B cell (primary cell): ENCODE data around the gene GSTM3. TPM values are rescaled to one million over a fixed set of nuclear protein-coding genes. Genes with fewer than 3 reads are reported as not detected.
"Not testable (repeated sequence)": the region's sequence is repeated elsewhere in the genome, so short reads cannot be mapped to it uniquely, and the experiment has no call there.

ENCODE experiments used
- ATAC-seq: fragments of 200-7000 bp; cut with Tn5 transposase; one replicate; pipeline ENCODE4 v1.10.0; 2021; ENCODE audit warnings: low read depth, mild to moderate bottlenecking, moderate number of reproducible peaks, moderate library complexity
- CTCF ChIA-PET: fragments of 350-600 bp; sonication (Branson Sonifier 250); formaldehyde crosslinking; loops from one replicate; lab custom pipeline; 2021; ENCODE audit warnings: antibody characterized with exemption, inconsistent platforms; lab: Charles Lee
- POLR2A ChIA-PET: fragments of 350-600 bp; sonication (Branson Sonifier 250); formaldehyde crosslinking; loops from one replicate; lab custom pipeline; 2021; ENCODE audit warnings: antibody characterized with exemption; lab: Charles Lee
- DNase-seq: peaks from one replicate; pipeline ENCODE4 v3.0.0; 2013
- H2AFZ ChIP-seq: 2 replicates; pipeline ENCODE4 v1.6.1; 2012; ENCODE audit warnings: mild to moderate bottlenecking, low read depth, low read length; ENCODE audit not compliant: insufficient read depth, poor library complexity, severe bottlenecking
- H3K27ac ChIP-seq, 2 donors: 1 replicate in 1 of 2; 2 replicates in 1 of 2; pipeline ENCODE4 v1.5.1; 2012 to 2013; ENCODE audit warnings: low read length in 2 of 2, mild to moderate bottlenecking in 2 of 2, moderate library complexity in 1 of 2
- H3K27me3 ChIP-seq, 4 experiments: fragments of 200-600 bp in 1 of 4; sonication (generic) in 1 of 4; replicated peaks in 1 of 4; 1 replicate in 2 of 4; 2 replicates in 2 of 4; pipeline versions ENCODE4 v1.6.1 to v1.7.0; 2013 to 2016; ENCODE audit warnings: low read length in 3 of 4, mild to moderate bottlenecking in 2 of 4, mixed read lengths in 1 of 4, moderate library complexity in 1 of 4; ENCODE audit not compliant: insufficient read depth in 4 of 4, control insufficient read depth in 3 of 4; ENCODE audit errors: control extremely low read depth in 1 of 4
- H3K36me3 ChIP-seq, 2 experiments: replicated peaks in 1 of 2; 1 replicate in 1 of 2; 2 replicates in 1 of 2; pipeline versions ENCODE4 v1.6.1 to v1.7.1; 2013; ENCODE audit warnings: low read length in 1 of 2; ENCODE audit not compliant: insufficient read depth in 2 of 2, control insufficient read depth in 1 of 2; ENCODE audit errors: control extremely low read depth in 1 of 2, extremely low read depth in 1 of 2
- H3K4me1 ChIP-seq, 2 donors: fragments of 200-600 bp in 1 of 2; sonication (generic) in 1 of 2; 1 replicate in 1 of 2; 2 replicates in 1 of 2; pipeline versions ENCODE4 v1.5.1 to v1.6.1; 2013 to 2017; ENCODE audit warnings: low read length in 2 of 2; ENCODE audit not compliant: control insufficient read depth in 2 of 2, insufficient read depth in 2 of 2
- H3K4me2 ChIP-seq: replicated peaks from 2 replicates; pipeline ENCODE3; 2012; ENCODE audit warnings: mild to moderate bottlenecking, low read depth, low read length; ENCODE audit not compliant: poor library complexity, severe bottlenecking
- H3K4me3 ChIP-seq, 5 experiments: fragments of 200-600 bp in 1 of 5; sonication (generic) in 1 of 5; 1 replicate in 3 of 5; 2 replicates in 2 of 5; pipeline versions ENCODE4 v1.5.1 to v1.7.0; 2011 to 2016; ENCODE audit warnings: low read length in 4 of 5, mild to moderate bottlenecking in 4 of 5, low read depth in 2 of 5, control low read depth in 1 of 5, moderate library complexity in 1 of 5; ENCODE audit not compliant: insufficient read depth in 1 of 5; ENCODE audit errors: control extremely low read depth in 1 of 5, extremely low read depth in 1 of 5
- H3K79me2 ChIP-seq: fragments of 200-600 bp; sonication (generic); one replicate; pipeline ENCODE4 v1.6.0; 2016; ENCODE audit warnings: low read length; ENCODE audit not compliant: control insufficient read depth, insufficient read depth
- H3K9ac ChIP-seq: fragments of 200-600 bp; sonication (generic); 2 replicates; pipeline ENCODE4 v1.6.1; 2017; ENCODE audit warnings: mild to moderate bottlenecking, low read length, moderate library complexity
- H3K9me3 ChIP-seq, 3 donors: one replicate each; pipeline versions ENCODE4 v1.6.1 to v1.7.1; 2013; ENCODE audit warnings: low read length in 2 of 3; ENCODE audit not compliant: control insufficient read depth in 2 of 3, insufficient read depth in 1 of 3; ENCODE audit errors: control extremely low read depth in 1 of 3
- H4K20me1 ChIP-seq: 2 replicates; pipeline ENCODE4 v1.6.0; 2012; ENCODE audit warnings: mild to moderate bottlenecking, low read length; ENCODE audit not compliant: insufficient read depth, control insufficient read depth, poor library complexity, severe bottlenecking
- H3K27ac Mint-ChIP-seq: one replicate; pipeline ENCODE4 v1.8.0; 2021; ENCODE audit warnings: mixed read lengths
- H3K27me3 Mint-ChIP-seq: one replicate; pipeline ENCODE4 v1.8.0; 2021; ENCODE audit warnings: mixed read lengths
- H3K4me1 Mint-ChIP-seq: one replicate; pipeline ENCODE4 v1.8.0; 2021; ENCODE audit warnings: mixed read lengths
- H3K4me3 Mint-ChIP-seq: one replicate; pipeline ENCODE4 v1.8.0; 2021; ENCODE audit warnings: mixed read lengths
- H3K9me3 Mint-ChIP-seq: one replicate; pipeline ENCODE4 v1.8.0; 2022; ENCODE audit warnings: mixed read lengths; ENCODE audit not compliant: insufficient read depth
- CTCF ChIP-seq: fragments of 200-600 bp; IDR thresholded peaks from one replicate; pipeline ENCODE4 v1.8.0; 2022; ENCODE audit warnings: antibody characterized with exemption, mild to moderate bottlenecking
- EZH2 ChIP-seq: IDR thresholded peaks from 2 replicates; pipeline ENCODE4 v1.6.1; 2012; ENCODE audit warnings: borderline replicate concordance, low read depth, mild to moderate bottlenecking, moderate library complexity, low read length; ENCODE audit not compliant: insufficient read depth, poor library complexity, severe bottlenecking
- WGBS: methylation state at CpG from one replicate; pipeline ENCODE4 v1.1.5; 2013; ENCODE audit warnings: missing lambda C conversion rate; ENCODE audit not compliant: insufficient coverage; 5-methylcytosine and 5-hydroxymethylcytosine counted together
- intact Hi-C: fragments of 100-400 bp; cut with micrococcal nuclease; formaldehyde crosslinking; loops from one replicate; pipeline ENCODE4 v1.10.0; 2022
- polyA plus RNA-seq: library from polyadenylated mRNA; depleted of rRNA; stranded (reverse); fragments of >200 nt; gene quantifications from 2 replicates; pipeline ENCODE4 v1.2.3, GENCODE V29; 2012
- total RNA-seq, 2 donors: library from RNA; stranded (reverse); fragments of 120-200 nt in 1 of 2; gene quantifications; 1 replicate in 1 of 2; 2 replicates in 1 of 2; pipeline versions ENCODE4 v1.2.3 to v1.2.4, GENCODE V29; 2013 to 2022

GSTM3 gene
- total and polyA plus RNA-seq, 2 donors (not counting 1 experiment from before 2014, with no cell fraction given) = 1.9 to 2.8 TPM

DNA sequence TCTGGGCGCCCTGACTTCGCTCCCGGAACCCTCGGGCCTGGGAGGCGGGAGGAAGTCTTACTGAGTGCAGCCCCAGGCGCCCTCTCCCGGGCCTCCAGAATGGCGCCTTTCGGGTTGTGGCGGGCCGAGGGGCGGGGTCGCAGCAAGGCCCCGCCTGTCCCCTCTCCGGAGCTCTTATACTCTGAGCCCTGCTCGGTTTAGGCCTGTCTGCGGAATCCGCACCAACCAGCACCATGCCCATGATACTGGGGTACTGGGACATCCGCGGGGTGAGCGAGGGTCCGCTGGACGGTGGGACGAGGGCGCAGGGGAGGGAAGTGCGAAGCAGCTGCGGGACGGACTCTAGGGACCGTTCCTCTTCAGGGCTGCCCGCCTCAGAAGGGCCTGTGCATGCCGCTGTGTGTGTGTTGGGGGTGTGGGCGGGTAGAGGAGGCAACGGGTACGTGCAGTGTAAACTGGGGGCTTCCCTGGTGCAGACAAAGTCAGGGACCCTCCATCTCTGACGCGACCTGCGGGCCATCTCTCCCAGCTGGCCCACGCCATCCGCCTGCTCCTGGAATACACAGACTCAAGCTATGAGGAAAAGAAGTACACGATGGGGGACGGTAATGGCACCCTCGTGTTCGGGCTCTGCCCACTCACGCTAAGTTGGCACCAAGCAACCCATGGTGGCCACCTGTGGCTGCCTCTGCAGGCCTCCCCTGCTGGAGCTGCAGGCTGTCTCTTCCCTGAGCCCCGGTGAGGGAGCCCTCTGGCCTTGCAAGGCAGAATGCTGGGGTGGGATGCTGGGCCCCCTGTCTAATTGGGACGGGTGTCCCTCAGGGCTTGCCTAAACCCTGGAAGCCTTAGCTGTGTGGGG, 53.0 kb downstream of the GSTM3 start, which contains the start of gene GSTM1:
Gene GSTM1 (plus strand): TSS at position 177 of the 859 bp plus-strand sequence. CDS start 57 bp downstream, at position 234.
- Mint-ChIP-seq H3K4me3 (peak within 1 kb of the TSS; percentile 92), H3K27me3 (no peaks in the 10 kb centered on the region), H3K9me3 (no peaks in the 10 kb centered on the region), H3K27ac (peak within 1 kb of the TSS; percentile 92), H3K4me1 (peaks cover 6% of the 10 kb centered on the region)
- ChIA-PET POLR2A (interaction anchor here (0.6 to 1.9 kb wide), 4 partner anchors 32 to 297 kb away, joined by 3 to 5 read pairs (median 4); partner anchors contain the start of genes AHCYL1, GNAI3 and GSTM4), CTCF (interaction anchor here (0.6 to 2.1 kb wide), 9 partner anchors 44 to 324 kb away, joined by 3 to 21 read pairs (median 4); partner anchors contain the start of gene GNAI3)
- Histone ChIP-seq H3K27me3 (no peaks in the 10 kb centered on the region), H3K36me3 (no peaks in the 10 kb centered on the region), H2AFZ (peak within 1 kb of the TSS; percentile 98), H3K9me3 (no peaks in the 10 kb centered on the region), H3K4me1 (no peaks in the 10 kb centered on the region), H3K27ac (peak within 1 kb of the TSS in 1 of 2 donors; percentile 63), H3K79me2 (no peaks in the 10 kb centered on the region), H3K4me3 (peak within 1 kb of the TSS in 3 of 5 experiments; percentile 56 to 82 (median 64)), H3K4me2 (peak within 1 kb of the TSS; percentile 75), H3K9ac (peak within 1 kb of the TSS; percentile 79), H4K20me1 (no peaks in the 10 kb centered on the region)
- no CpG with 5 or more reads among the region's 46 CpGs for WGBS
- TF ChIP-seq CTCF (peak; percentile 20), EZH2 (no peak)
- intact Hi-C loops = loop anchor here (2.0 kb wide), 2 partner anchors 45 to 53 kb away; partner anchors contain the start of gene GSTM3
- peak; percentile 98 for ATAC-seq
- DNase-seq = peak; percentile 81

GRCh38 chr1:109687109-109687508, 53.7 kb downstream of the GSTM3 start:
- 100% methylated on average over 1 of the region's 11 CpGs for WGBS
- H3K4me1 Mint-ChIP-seq, H3K9me3 ChIP-seq, H3K9me3 Mint-ChIP-seq, ATAC-seq, DNase-seq, H3K79me2 ChIP-seq, H3K4me1 ChIP-seq, H3K36me3 ChIP-seq, H3K27me3 Mint-ChIP-seq, H4K20me1 ChIP-seq, H3K27me3 ChIP-seq: not testable (repeated sequence)
- Histone ChIP-seq H2AFZ (peak overlapping the region; percentile 98), H3K9ac (peak overlapping the region; percentile 79), H3K4me2 (peak overlapping the region; percentile 75), H3K27ac (peak overlapping the region in 1 of 2 donors; percentile 63), H3K4me3 (peak overlapping the region in 3 of 5 experiments; percentile 56 to 82 (median 64))
- peak overlapping the region; percentile 92 for H3K4me3 Mint-ChIP-seq
- POLR2A ChIA-PET = interaction anchor here (0.6 to 1.9 kb wide), 2 partner anchors 233 to 298 kb away, joined by 3 to 5 read pairs; partner anchors contain the start of gene AHCYL1
- CTCF ChIA-PET = interaction anchor here (1.0 to 2.1 kb wide), 6 partner anchors 44 to 325 kb away, joined by 3 to 21 read pairs (median 5); partner anchors contain the start of gene GNAI3
- H3K27ac Mint-ChIP-seq = peak overlapping the region; percentile 92
- intact Hi-C loops = loop anchor here (2.0 kb wide), 2 partner anchors 44 to 54 kb away; partner anchors contain the start of gene GSTM3

GRCh38 chr1:109685890-109686289, 54.9 kb downstream of the GSTM3 start:
- H3K4me2 ChIP-seq, DNase-seq, H3K9ac ChIP-seq, H3K27me3 Mint-ChIP-seq, ATAC-seq, H3K79me2 ChIP-seq, CTCF ChIA-PET, H3K4me1 Mint-ChIP-seq, H4K20me1 ChIP-seq, H2AFZ ChIP-seq, H3K27me3 ChIP-seq, H3K27ac ChIP-seq, POLR2A ChIA-PET, H3K9me3 ChIP-seq, H3K4me3 Mint-ChIP-seq, H3K9me3 Mint-ChIP-seq, H3K36me3 ChIP-seq, H3K4me3 ChIP-seq, H3K4me1 ChIP-seq, H3K27ac Mint-ChIP-seq: not testable (repeated sequence)
- intact Hi-C loops = loop anchor here (2.0 kb wide), 2 partner anchors 43 to 55 kb away; partner anchors contain the start of gene GSTM3
- WGBS = no CpG with 5 or more reads among the region's 4 CpGs
